NCI-H2171 treated with DMSO at 0.1 percent for 48 hours (cell line): Measurements from ENCODE around the gene ANKRD40CL.
"Not testable (repeated sequence)": the region's sequence is repeated elsewhere in the genome, so short reads cannot be mapped to it uniquely, and the experiment has no call there.

Experiments
- DNase-seq: peaks from one replicate; lab custom pipeline; 2025; lab: John Stamatoyannopoulos, UW

ANKRD40CL gene, protein sequence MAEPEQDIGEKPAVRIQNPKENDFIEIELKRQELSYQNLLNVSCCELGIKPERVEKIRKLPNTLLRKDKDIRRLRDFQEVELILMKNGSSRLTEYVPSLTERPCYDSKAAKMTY

DNA sequence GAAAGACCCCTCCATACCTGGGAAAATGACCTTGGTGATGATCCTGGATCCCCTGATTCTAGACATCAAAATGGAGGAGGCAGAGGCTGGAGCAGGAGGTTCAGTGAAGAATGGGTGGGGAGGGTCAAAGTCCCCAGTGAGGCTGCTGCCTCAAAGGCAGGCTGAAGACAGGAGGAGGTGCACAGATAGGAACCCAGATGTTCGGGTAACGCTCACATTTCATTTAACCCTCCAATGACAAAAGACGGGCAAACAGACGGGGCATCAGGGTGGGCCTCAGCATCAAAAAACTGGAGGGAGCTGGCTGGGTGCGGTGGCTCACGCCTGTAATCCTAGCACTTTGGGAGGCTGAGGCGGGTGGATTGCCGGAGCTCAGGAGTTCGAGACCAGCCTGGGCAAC lies at the start of gene ANKRD40CL:
ANKRD40CL (minus strand) TSS at position 73 of the 400 bp plus-strand sequence. CDS start 605 bp downstream, outside the sequence.
- DNase-seq = no peak

DNA sequence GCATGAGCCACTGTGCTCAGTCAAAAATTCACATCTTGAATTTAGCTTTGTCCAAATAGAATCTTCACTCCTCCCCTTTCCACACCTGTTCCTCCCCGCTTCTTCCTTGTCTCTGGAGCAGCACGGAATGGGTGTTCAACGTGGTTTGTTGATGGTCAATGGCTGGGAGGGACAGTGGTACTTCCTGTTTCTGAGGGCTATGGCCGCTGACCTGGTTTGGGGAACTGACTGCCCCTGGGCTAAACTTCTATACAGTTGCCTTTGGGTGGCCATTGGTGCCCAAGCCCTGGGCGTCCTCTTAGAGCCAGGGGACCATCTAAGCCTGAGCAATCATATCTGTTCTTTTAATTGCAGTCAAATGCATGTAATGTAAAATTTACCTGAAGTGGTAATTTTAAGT lies 49.0 kb upstream of the ANKRD40CL start:
- no peak for DNase-seq

GRCh38 chr17:50815400-50815799 lies 48.1 kb upstream of the ANKRD40CL start:
- DNase-seq = no peak

- no peak for DNase-seq
Measured at GRCh38 chr17:50813583-50813982, 46.3 kb upstream of the ANKRD40CL start.

- DNase-seq = no peak
Measured at GRCh38 chr17:50808888-50809287, 41.6 kb upstream of the ANKRD40CL start.

GRCh38 chr17:50808413-50808812 lies 41.1 kb upstream of the ANKRD40CL start:
- no peak for DNase-seq

DNA sequence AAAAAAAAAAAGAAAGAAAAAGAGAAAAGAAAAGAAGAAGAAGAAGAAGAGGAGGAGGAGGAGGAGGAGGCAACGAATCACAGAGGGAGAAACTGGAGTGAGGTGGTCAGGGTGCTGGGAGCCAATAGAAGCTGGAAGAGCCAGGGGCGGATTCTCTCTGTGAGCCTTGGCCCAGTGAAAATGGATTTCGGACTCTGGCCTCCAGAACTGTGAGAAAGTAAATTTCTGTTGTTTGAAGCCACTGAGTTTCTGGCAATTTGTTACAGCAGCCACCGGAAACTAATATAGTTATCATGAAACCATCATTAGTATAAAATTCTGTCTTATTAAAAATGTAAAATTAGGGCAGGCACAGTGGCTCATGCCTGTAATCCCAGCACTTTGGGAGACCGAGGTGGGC lies 40.4 kb upstream of the ANKRD40CL start:
- no peak for DNase-seq

DNA sequence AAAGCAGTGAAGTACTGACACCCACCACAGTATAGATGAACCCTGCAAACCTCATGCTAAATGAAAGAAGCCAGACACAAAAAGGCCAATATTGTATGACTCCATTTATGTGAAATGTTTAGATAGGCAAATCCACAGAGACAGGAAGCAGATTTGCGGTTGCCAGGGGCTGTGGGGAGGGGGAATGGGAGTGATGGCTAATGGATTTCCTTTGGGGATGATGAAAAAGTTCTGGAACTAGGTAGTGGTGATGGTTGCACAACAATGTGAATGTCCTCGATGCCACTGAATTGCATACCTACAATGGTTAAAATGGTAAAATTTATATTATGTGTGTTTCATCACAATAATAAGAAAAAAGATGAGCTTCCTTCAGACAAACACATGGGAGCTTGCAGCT lies 39.7 kb upstream of the ANKRD40CL start:
- no peak for DNase-seq

- DNase-seq = no peak
Measured at GRCh38 chr17:50806141-50806643, 38.9 kb upstream of the ANKRD40CL start.

DNA sequence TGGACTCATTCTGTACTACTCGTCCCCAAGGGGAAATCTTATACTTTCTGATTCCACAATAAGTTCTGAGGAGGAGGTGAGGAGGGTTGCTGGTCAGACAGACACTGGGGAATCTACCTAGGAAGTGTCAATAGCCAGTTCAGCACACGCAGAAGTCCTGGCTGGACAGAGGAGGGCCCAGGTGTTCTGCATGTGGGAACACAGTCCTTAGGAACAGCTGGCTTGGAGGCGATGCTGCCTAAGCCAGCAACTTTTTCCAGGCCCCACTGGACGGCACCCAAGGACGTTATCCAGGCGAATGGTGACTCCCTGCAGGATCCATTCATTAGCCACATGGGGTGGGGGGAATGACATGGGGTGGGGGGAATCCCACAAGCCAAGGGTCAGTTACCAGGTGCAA lies 38.2 kb upstream of the ANKRD40CL start:
- no peak for DNase-seq

GRCh38 chr17:50804749-50805475 lies 37.6 kb upstream of the ANKRD40CL start:
- not testable (repeated sequence) for DNase-seq

- DNase-seq = no peak
Measured at GRCh38 chr17:50803676-50804075, 36.4 kb upstream of the ANKRD40CL start.

DNA sequence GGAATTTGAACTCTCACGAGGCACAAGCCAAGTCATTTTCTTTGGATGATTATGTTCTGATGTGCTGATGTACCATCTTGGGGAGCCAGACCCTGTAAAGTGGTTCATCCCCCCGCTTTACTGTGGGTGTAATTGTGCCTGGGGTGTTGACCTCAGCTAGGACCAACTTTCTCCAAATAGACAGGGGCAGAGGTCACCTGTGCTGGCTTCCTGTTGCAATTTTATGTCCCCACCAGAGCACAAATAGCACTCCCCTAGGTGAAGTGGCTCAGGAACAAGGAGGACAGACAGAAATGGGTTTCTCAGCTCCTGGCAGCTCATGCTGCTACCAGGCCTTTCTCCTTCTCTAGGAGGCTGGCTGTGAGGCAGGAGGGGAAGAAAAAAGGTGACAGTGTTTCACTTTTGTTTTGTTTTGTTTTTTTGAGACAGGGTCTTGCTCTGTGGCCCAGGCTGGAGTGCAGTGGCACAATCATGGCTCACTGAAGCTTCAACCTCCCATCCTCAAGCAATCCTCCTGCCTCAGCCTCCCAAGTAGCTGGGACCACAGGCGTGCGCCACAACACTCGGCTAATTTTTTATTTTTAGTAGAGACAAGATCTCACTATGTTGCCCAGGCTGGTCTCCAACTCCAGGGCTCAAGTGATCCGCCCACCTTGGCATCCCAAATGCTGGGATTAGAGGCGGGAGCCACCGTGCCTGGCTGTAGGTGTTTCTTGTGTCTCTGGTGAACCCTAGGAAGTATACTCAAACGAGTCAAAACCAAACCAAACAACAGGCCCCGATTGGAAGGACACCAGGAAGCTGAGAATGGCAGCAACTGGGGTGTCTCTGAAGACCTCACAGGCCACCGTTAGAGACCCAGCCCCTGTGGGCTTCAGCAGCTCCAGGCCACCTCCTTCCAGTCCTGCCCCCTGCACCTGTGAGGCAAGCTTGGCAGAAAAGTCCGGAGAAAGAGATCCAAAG lies 35.6 kb upstream of the ANKRD40CL start:
- DNase-seq = no peak

GRCh38 chr17:50800196-50800700 lies 32.9 kb upstream of the ANKRD40CL start:
- DNase-seq = no peak

GRCh38 chr17:50799582-50799981 lies 32.3 kb upstream of the ANKRD40CL start:
- no peak for DNase-seq

DNA sequence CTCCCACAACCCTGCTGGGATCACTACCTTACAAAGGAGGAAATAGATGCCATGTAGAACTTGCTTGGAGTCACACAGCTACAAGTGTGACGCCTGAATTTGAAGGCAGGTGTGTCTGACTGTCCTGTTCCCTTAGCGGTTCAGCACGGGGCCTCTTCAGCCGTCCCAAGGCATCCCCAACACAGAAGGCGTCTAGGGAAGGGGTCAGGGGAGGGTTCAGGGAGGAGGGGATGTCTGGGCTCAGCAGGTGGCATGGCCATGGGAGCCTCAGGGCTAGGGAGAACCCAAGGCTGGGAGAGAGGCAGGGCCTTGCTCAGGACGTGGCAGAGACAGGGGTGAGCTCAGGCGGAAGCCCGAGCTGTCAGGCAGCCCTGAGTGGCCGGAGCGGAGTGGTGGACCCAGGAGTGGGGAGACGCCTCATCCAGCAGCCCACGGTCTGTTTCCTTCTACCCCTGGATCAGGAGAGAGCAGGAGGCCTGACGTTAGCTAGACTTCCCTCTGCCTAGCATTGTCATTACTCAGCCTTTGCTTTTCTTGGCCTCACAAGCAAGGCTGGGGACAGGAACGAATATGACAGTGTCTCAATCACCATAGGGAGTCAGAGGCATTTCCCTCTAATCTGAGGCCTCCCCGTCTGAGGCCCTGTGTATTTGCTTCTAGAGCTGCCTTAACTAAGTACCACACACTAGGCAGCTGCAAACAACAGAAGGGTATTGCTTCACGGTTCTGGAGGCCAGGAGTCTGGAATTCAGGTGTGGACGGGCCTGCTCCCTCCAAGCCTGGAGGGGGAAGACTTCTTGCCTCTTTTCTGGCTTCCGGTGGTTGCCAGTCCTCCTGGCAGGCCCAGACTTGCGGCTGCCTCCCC lies 31.3 kb upstream of the ANKRD40CL start:
- peak; percentile 73 for DNase-seq

GRCh38 chr17:50797135-50797810 lies 30.0 kb upstream of the ANKRD40CL start:
- no peak for DNase-seq

GRCh38 chr17:50794361-50794760 lies 27.0 kb upstream of the ANKRD40CL start:
- peak; percentile 25 for DNase-seq

DNA sequence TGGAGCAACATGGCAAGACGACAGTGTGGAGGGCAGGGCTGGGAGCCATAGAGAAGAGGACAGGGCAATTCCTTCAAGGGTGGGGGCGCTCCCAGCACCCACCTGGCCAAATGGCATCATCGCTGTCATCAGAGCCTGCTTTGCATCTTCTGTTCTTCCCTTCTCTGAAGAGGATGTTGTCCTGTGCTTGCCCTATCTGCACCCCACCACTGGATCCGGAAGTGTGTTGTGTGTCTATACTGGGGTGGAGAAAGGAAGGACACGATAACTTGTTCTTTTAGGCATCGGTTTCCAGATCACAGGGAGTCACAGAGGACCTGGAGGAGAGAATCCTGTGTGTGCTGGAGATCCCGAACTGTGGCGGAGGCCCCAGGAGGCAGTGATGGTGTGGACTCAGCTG lies 25.7 kb upstream of the ANKRD40CL start:
- DNase-seq = no peak

- no peak for DNase-seq
Measured at GRCh38 chr17:50792132-50792531, 24.8 kb upstream of the ANKRD40CL start.

DNA sequence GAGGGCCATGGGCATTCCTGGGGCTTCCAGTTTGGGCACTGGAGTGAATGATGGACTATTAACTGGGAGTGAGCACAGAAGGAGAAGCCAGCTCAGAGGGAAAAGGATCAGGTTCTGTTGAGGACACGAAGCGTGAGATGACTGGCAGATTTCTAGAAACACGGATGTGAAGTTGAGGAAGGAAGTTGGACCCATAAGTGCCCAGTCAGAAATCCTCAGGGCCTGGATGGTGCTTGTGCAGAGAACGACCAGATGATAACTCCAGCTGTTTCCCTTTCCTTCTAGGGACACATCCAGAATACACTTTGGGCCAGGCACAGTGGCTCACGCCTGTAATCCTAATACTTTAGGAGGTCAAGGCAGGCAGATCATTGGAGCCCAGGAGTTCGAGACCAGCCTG lies 23.3 kb upstream of the ANKRD40CL start:
- DNase-seq = no peak
